Middle frontal gyrus (tissue), 1 donor: ENCODE results near the gene PDCD7.
"Not testable (repeated sequence)": the region's sequence is repeated elsewhere in the genome, so short reads cannot be mapped to it uniquely, and the experiment has no call there.

Source experiments
- DNase-seq: peaks from one replicate; pipeline ENCODE4 v3.0.0-alpha.2; 2015; ENCODE audit warnings: low spot score; ENCODE audit errors: extremely low spot score

Gene PDCD7

GRCh38 chr15:65130941-65131340 lies 2.7 kb downstream of the PDCD7 start:
- no peak for DNase-seq

GRCh38 chr15:65115542-65115941 lies 18.1 kb downstream of the PDCD7 start:
- DNase-seq, result no peak

- DNase-seq, result no peak
Measured at GRCh38 chr15:65115086-65115485, 18.5 kb downstream of the PDCD7 start, which contains the start of gene UBAP1L. Gene UBAP1L, minus strand, starts transcription at chr15:65115200. Its CDS starts 8,985 bp downstream, at chr15:65106215.

- no peak for DNase-seq
Measured at GRCh38 chr15:65110676-65111292, 22.8 kb downstream of the PDCD7 start.

- no peak for DNase-seq
Measured at GRCh38 chr15:65106011-65106590, 27.5 kb downstream of the PDCD7 start.

GRCh38 chr15:65105038-65105437 lies 28.6 kb downstream of the PDCD7 start:
- no peak for DNase-seq

GRCh38 chr15:65102912-65103311 lies 30.7 kb downstream of the PDCD7 start:
- no peak for DNase-seq

GRCh38 chr15:65101891-65102708 lies 31.5 kb downstream of the PDCD7 start:
- DNase-seq, result no peak

- peak; percentile 64 for DNase-seq
Measured at GRCh38 chr15:65101411-65101890, 32.2 kb downstream of the PDCD7 start.

GRCh38 chr15:65100442-65100841 lies 33.2 kb downstream of the PDCD7 start:
- no peak for DNase-seq

GRCh38 chr15:65099801-65100200 lies 33.8 kb downstream of the PDCD7 start:
- DNase-seq, result not testable (repeated sequence)

- DNase-seq, result no peak
Measured at GRCh38 chr15:65099336-65099735, 34.3 kb downstream of the PDCD7 start.

GRCh38 chr15:65097651-65098263 lies 35.9 kb downstream of the PDCD7 start:
- DNase-seq, result no peak

- DNase-seq, result no peak
Measured at GRCh38 chr15:65096481-65097385, 36.9 kb downstream of the PDCD7 start.

GRCh38 chr15:65095747-65096104 lies 37.9 kb downstream of the PDCD7 start:
- DNase-seq, result no peak

- no peak for DNase-seq
Measured at GRCh38 chr15:65095011-65095746, 38.4 kb downstream of the PDCD7 start.

GRCh38 chr15:65094294-65094995 lies 39.2 kb downstream of the PDCD7 start:
- DNase-seq, result no peak

- DNase-seq, result not testable (repeated sequence)
Measured at GRCh38 chr15:65093793-65094170, 39.8 kb downstream of the PDCD7 start.
